ENCODE data around the gene NRP2. TPM values are rescaled to one million over a fixed set of nuclear protein-coding genes. Genes with fewer than 3 reads are reported as not detected.

The NRP2 gene
- total and polyA plus RNA-seq, 10 donors = 3.1 to 49.9 (median 26.2) TPM

DNA sequence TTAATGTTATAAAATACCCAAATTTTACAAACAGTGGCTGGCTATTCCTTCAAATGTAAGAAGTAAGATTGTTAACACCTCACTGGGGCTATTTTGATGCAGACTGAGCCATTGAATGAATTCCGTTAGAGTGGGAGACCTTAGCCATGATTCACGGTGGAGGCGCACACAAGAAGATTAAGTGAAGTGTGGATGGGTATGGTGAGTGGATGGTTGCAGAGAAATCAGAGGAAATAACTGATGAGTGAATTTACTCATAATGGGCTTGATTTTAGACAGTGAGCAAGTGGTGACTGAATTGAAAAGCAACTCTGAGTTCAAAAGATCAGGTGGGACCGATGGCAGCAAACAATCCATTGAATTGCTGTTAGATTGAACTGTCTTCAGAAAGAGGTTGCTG is 75.0 kb downstream of the NRP2 start:
- Histone ChIP-seq H3K36me3 (peaks cover 0 to 15% (median 3%) of the 10 kb centered on the region in 6 donors), H3K4me3 (no peak overlapping the region), H3K27ac (no peak overlapping the region), H3K9me3 (no peaks in the 10 kb centered on the region), H3K27me3 (replicated peaks in 1 of 7) (no peaks in the 10 kb centered on the region), H3K4me1 (peaks cover 0 to 4% (median 0%) of the 10 kb centered on the region in 6 donors)
- intact Hi-C loops (cut with DNase I; ENCODE audit: low total_unique reads) = no loop called here
- WGBS, 5 donors = 89 to 95% (median 93%) methylated on average over 4 of the region's 4 CpGs
- DNase-seq = no peak
- TF ChIP-seq, protein P1, sequence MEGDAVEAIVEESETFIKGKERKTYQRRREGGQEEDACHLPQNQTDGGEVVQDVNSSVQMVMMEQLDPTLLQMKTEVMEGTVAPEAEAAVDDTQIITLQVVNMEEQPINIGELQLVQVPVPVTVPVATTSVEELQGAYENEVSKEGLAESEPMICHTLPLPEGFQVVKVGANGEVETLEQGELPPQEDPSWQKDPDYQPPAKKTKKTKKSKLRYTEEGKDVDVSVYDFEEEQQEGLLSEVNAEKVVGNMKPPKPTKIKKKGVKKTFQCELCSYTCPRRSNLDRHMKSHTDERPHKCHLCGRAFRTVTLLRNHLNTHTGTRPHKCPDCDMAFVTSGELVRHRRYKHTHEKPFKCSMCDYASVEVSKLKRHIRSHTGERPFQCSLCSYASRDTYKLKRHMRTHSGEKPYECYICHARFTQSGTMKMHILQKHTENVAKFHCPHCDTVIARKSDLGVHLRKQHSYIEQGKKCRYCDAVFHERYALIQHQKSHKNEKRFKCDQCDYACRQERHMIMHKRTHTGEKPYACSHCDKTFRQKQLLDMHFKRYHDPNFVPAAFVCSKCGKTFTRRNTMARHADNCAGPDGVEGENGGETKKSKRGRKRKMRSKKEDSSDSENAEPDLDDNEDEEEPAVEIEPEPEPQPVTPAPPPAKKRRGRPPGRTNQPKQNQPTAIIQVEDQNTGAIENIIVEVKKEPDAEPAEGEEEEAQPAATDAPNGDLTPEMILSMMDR (IDR thresholded peaks at IDR 0.05 in 8 of 11, conservative IDR thresholded peaks at IDR 0.05 in 3 of 11) = no peak
- TF ChIP-seq POLR2A (IDR thresholded peaks at IDR 0.05) = no peak
- no peak for TF ChIP-seq POLR2AphosphoS5 (IDR thresholded peaks at IDR 0.05)

DNA sequence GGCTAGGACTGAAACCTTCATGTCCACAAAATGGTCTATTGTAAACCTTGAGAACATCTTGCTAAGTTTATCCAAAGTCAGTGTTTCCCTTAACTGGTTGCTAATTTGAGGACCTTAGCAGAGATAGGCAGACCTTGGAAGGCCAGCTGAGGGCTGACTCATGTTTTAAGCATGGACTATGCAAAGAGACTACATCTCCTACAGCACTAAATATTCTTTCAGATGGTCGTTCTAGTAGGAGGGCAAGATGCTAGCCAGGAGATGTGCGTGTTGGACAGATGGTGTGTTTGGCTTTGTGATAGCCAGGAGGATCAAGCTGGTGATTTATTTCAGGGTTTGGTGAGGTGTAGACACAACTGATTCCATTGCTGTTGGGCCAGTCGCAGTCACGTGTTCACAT is 75.8 kb downstream of the NRP2 start:
- 69 to 86% (median 77%) methylated on average over 4 of the region's 4 CpGs for WGBS, 5 donors
- Histone ChIP-seq H3K4me3 (no peak overlapping the region), H3K36me3 (peaks cover 0 to 12% (median under 1%) of the 10 kb centered on the region in 6 donors), H3K4me1 (peaks cover 0 to 4% (median 0%) of the 10 kb centered on the region in 6 donors), H3K9me3 (no peaks in the 10 kb centered on the region), H3K27ac (no peak overlapping the region), H3K27me3 (replicated peaks in 1 of 7) (no peaks in the 10 kb centered on the region)
- TF ChIP-seq, protein P1 (IDR thresholded peaks at IDR 0.05 in 8 of 11, conservative IDR thresholded peaks at IDR 0.05 in 3 of 11) = no peak
- TF ChIP-seq POLR2A (IDR thresholded peaks at IDR 0.05) (no peak), POLR2AphosphoS5 (IDR thresholded peaks at IDR 0.05) (no peak)
- intact Hi-C loops (cut with DNase I; ENCODE audit: low total_unique reads) = no loop called here
- no peak for DNase-seq

DNA sequence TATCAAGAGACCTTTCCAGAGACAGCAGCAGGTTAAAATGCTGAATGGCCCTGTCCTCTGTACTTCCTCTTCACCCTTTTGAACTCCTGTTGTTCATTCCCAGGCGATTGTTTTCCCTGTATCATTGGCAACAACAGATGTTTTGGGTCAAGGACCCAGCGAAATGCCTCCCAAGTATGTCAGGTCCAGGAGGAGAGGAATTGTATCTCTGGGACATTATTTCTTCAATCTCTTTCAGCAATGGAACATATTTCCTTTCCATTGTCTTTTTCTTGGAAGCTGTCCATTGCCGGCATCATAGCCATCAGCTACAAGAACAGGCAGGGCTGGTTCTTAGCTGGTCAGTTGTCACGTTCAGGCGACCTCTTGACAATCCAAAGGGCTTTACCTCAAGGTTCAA is 76.2 kb downstream of the NRP2 start:
- no peak for DNase-seq
- Histone ChIP-seq H3K27ac (no peak overlapping the region), H3K4me1 (peaks cover 0 to 6% (median 2%) of the 10 kb centered on the region in 6 donors), H3K36me3 (peaks cover 0 to 8% (median 0%) of the 10 kb centered on the region in 6 donors), H3K9me3 (no peaks in the 10 kb centered on the region), H3K27me3 (replicated peaks in 1 of 7) (peaks cover 0 to 3% (median 0%) of the 10 kb centered on the region in 7 donors), H3K4me3 (no peak overlapping the region)
- WGBS, 5 donors = 64 to 86% (median 76%) methylated on average over 5 of the region's 5 CpGs
- intact Hi-C loops (cut with DNase I; ENCODE audit: low total_unique reads) = no loop called here
- TF ChIP-seq POLR2AphosphoS5 (IDR thresholded peaks at IDR 0.05) (no peak), POLR2A (IDR thresholded peaks at IDR 0.05) (no peak)
- TF ChIP-seq, protein P1 (IDR thresholded peaks at IDR 0.05 in 8 of 11, conservative IDR thresholded peaks at IDR 0.05 in 3 of 11) = no peak

DNA sequence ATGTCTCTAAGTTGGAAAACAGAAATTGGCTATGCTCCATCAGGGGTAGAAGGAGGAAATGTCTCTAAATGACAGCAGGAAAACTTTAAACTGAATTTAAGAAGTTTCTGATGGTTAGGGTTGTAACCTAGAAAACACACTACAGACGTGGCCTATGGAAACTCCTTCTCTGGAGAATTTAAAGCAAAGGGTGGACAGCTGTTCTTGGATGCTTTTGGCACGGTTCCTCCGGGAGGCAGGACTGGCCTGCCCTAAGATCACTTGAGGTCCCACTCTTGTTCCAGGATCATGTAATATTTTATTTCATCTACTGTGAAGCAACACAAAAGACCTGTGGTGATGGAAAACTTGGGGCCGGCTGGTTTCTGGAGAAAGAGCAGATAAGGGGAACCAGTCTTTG is 77.0 kb downstream of the NRP2 start:
- no peak overlapping the region for H3K27ac ChIP-seq
- H3K36me3 ChIP-seq = peaks cover 0 to 6% (median 0%) of the 10 kb centered on the region in 6 donors
- peaks cover 0 to 13% (median 6%) of the 10 kb centered on the region in 6 donors for H3K4me1 ChIP-seq
- TF ChIP-seq POLR2A (IDR thresholded peaks at IDR 0.05) (no peak), POLR2AphosphoS5 (IDR thresholded peaks at IDR 0.05) (no peak)
- TF ChIP-seq, protein P1 (IDR thresholded peaks at IDR 0.05 in 8 of 11, conservative IDR thresholded peaks at IDR 0.05 in 3 of 11) = no peak
- 60 to 74% (median 70%) methylated on average over 4 of the region's 4 CpGs for WGBS, 5 donors
- peaks cover 0 to 10% (median 0%) of the 10 kb centered on the region in 7 donors for H3K27me3 ChIP-seq (replicated peaks in 1 of 7)
- no peak overlapping the region for H3K4me3 ChIP-seq
- no peak for DNase-seq
- intact Hi-C loops (cut with DNase I; ENCODE audit: low total_unique reads) = no loop called here
- no peaks in the 10 kb centered on the region for H3K9me3 ChIP-seq
